TTC549 (cell line): Measurements from ENCODE around the gene GNAT2.

Experiments
- FAIRE-seq: peaks from 2 replicates; lab custom pipeline; 2012; peaks lifted over from hg19 to GRCh38; lab: Jason Lieb, UNC

Gene GNAT2

GRCh38 chr1:109609881-109610280, 9.5 kb downstream of the GNAT2 start:
- no peak for FAIRE-seq

- no peak for FAIRE-seq
Measured at GRCh38 chr1:109605381-109605780, 14.0 kb downstream of the GNAT2 start.

- FAIRE-seq, result no peak
Measured at GRCh38 chr1:109603229-109603628, 16.2 kb downstream of the GNAT2 start.

GRCh38 chr1:109598655-109599054, 20.8 kb downstream of the GNAT2 start:
- FAIRE-seq, result no peak

- FAIRE-seq, result no peak
Measured at GRCh38 chr1:109598156-109598555, 21.3 kb downstream of the GNAT2 start.

GRCh38 chr1:109595531-109595930, 23.9 kb downstream of the GNAT2 start:
- no peak for FAIRE-seq

GRCh38 chr1:109592916-109593315, 26.5 kb downstream of the GNAT2 start:
- FAIRE-seq, result no peak

GRCh38 chr1:109589679-109590078, 29.7 kb downstream of the GNAT2 start:
- no peak for FAIRE-seq

- FAIRE-seq, result no peak
Measured at GRCh38 chr1:109589177-109589576, 30.2 kb downstream of the GNAT2 start.

- FAIRE-seq, result no peak
Measured at GRCh38 chr1:109586055-109586454, 33.4 kb downstream of the GNAT2 start.

- FAIRE-seq, result no peak
Measured at GRCh38 chr1:109584766-109585165, 34.6 kb downstream of the GNAT2 start.

- FAIRE-seq, result no peak
Measured at GRCh38 chr1:109582021-109582420, 37.4 kb downstream of the GNAT2 start.

- FAIRE-seq, result no peak
Measured at GRCh38 chr1:109579491-109579890, 39.9 kb downstream of the GNAT2 start.

GRCh38 chr1:109578947-109579443, 40.4 kb downstream of the GNAT2 start:
- FAIRE-seq, result no peak

- FAIRE-seq, result no peak
Measured at GRCh38 chr1:109573785-109574184, 45.6 kb downstream of the GNAT2 start.

- FAIRE-seq, result no peak
Measured at GRCh38 chr1:109570414-109570813, 49.0 kb downstream of the GNAT2 start.

- no peak for FAIRE-seq
Measured at GRCh38 chr1:109569323-109569722, 50.1 kb downstream of the GNAT2 start.

- no peak for FAIRE-seq
Measured at GRCh38 chr1:109567877-109568672, 51.3 kb downstream of the GNAT2 start.

- no peak for FAIRE-seq
Measured at GRCh38 chr1:109566982-109567381, 52.4 kb downstream of the GNAT2 start.

GRCh38 chr1:109565241-109565640, 54.2 kb downstream of the GNAT2 start:
- no peak for FAIRE-seq

- no peak for FAIRE-seq
Measured at GRCh38 chr1:109564194-109564878, 55.1 kb downstream of the GNAT2 start.

GRCh38 chr1:109559995-109560394, 59.4 kb downstream of the GNAT2 start:
- FAIRE-seq, result no peak

- no peak for FAIRE-seq
Measured at GRCh38 chr1:109557520-109557919, 61.9 kb downstream of the GNAT2 start.

GRCh38 chr1:109556563-109556962, 62.9 kb downstream of the GNAT2 start:
- no peak for FAIRE-seq
